HepG2 (cell line): ENCODE results near the gene ELL3. TPM values are rescaled to one million over a fixed set of nuclear protein-coding genes. Genes with fewer than 3 reads are reported as not detected.
A peak's percentile ranks its signal among the peaks of the same experiment; 100 is the strongest.

Experiments used
- CREB3 ChIP-seq: sonication (generic); formaldehyde crosslinking; IDR thresholded peaks from 2 replicates; pipeline ENCODE4 v1.5.0; 2020; ENCODE audit warnings: missing genetic modification reagents
- EHMT2 ChIP-seq: fragments of 200-600 bp; sonication (generic); IDR thresholded peaks from 2 replicates; pipeline ENCODE4 v1.7.0; 2017; ENCODE audit warnings: antibody characterized with exemption, low read depth, low read length, borderline replicate concordance
- ELK4 ChIP-seq: sonication (generic); formaldehyde crosslinking; IDR thresholded peaks from 2 replicates; pipeline ENCODE4 v1.9.0; 2021; ENCODE audit warnings: missing genetic modification reagents, borderline replicate concordance
- GATAD2A ChIP-seq: IDR thresholded peaks from 2 replicates; pipeline ENCODE4 v1.6.1; 2016
- HNRNPLL ChIP-seq: fragments of 200-400 bp; formaldehyde crosslinking; IDR thresholded peaks from 2 replicates; pipeline ENCODE4 v1.6.1; 2017; ENCODE audit warnings: mild to moderate bottlenecking, low read depth, low read length; ENCODE audit not compliant: poor library complexity, severe bottlenecking
- JUN ChIP-seq: sonication (generic); formaldehyde crosslinking; IDR thresholded peaks from 2 replicates; pipeline ENCODE4 v1.4.0; 2020; ENCODE audit warnings: mild to moderate bottlenecking, missing genetic modification reagents
- KLF6 ChIP-seq: IDR thresholded peaks from 2 replicates; pipeline ENCODE4 v1.8.0; 2016; ENCODE audit warnings: missing biosample characterization, missing genetic modification reagents
- KMT2A ChIP-seq: sonication (generic); formaldehyde crosslinking; IDR thresholded peaks from 2 replicates; pipeline ENCODE4 v1.4.0; 2020; ENCODE audit warnings: missing genetic modification reagents
- MTA1 ChIP-seq: sonication (generic); formaldehyde crosslinking; IDR thresholded peaks from 2 replicates; pipeline ENCODE4 v1.4.0; 2020; ENCODE audit warnings: missing genetic modification reagents, mild to moderate bottlenecking, borderline replicate concordance
- PCBP1 ChIP-seq: fragments of 200-400 bp; formaldehyde crosslinking; IDR thresholded peaks from 2 replicates; pipeline ENCODE4 v1.6.1; 2017; ENCODE audit warnings: mild to moderate bottlenecking, low read depth, low read length, borderline replicate concordance
- POLR2G ChIP-seq: fragments of 200-400 bp; formaldehyde crosslinking; IDR thresholded peaks from 2 replicates; pipeline ENCODE4 v1.6.1; 2018; ENCODE audit warnings: mild to moderate bottlenecking, low read depth, low read length, moderate library complexity
- SOX5 ChIP-seq: IDR thresholded peaks from 2 replicates; pipeline ENCODE4 v1.6.1; 2016; ENCODE audit warnings: borderline replicate concordance
- ZC3H13 ChIP-seq: sonication (generic); formaldehyde crosslinking; IDR thresholded peaks from 2 replicates; pipeline ENCODE4 v1.8.1; 2023; ENCODE audit warnings: mild to moderate bottlenecking, missing genetic modification reagents, moderate library complexity
- ZNF18 ChIP-seq: sonication (generic); formaldehyde crosslinking; IDR thresholded peaks from 2 replicates; pipeline ENCODE4 v1.8.0; 2022; ENCODE audit warnings: mild to moderate bottlenecking, missing genetic modification reagents; ENCODE audit not compliant: insufficient replicate concordance
- ZNF280D ChIP-seq: sonication (generic); formaldehyde crosslinking; IDR thresholded peaks from 2 replicates; pipeline ENCODE4 v1.5.1; 2020; ENCODE audit warnings: mild to moderate bottlenecking, missing genetic modification reagents
- ZNF331 ChIP-seq: sonication (generic); formaldehyde crosslinking; IDR thresholded peaks from 2 replicates; pipeline ENCODE4 v1.4.0; 2020; ENCODE audit warnings: missing genetic modification reagents
- ZNF431 ChIP-seq: sonication (generic); formaldehyde crosslinking; IDR thresholded peaks from 2 replicates; pipeline ENCODE4 v1.9.0; 2022; ENCODE audit warnings: missing genetic modification reagents, low read depth, mild to moderate bottlenecking, borderline replicate concordance
- ZNF639 ChIP-seq: conservative IDR thresholded peaks from 2 replicates; pipeline ENCODE4 v1.6.1; 2018; ENCODE audit warnings: missing genetic modification reagents
- ZNF788 ChIP-seq: sonication (generic); formaldehyde crosslinking; IDR thresholded peaks from 2 replicates; pipeline ENCODE4 v1.5.0; 2020; ENCODE audit warnings: mild to moderate bottlenecking, missing genetic modification reagents, borderline replicate concordance
- ZNF879 ChIP-seq: sonication (generic); formaldehyde crosslinking; IDR thresholded peaks from 2 replicates; pipeline ENCODE4 v1.8.1; 2023; ENCODE audit warnings: missing genetic modification reagents
- polyA plus RNA-seq, 8 experiments: library from polyadenylated mRNA; depleted of rRNA in 3 of 8; stranded (reverse) in 7 of 8; unstranded in 1 of 8; fragments of >200 nt; fragmentation: Illumina TruSeq in 4 of 8; extraction: Trizol in 4 of 8; gene quantifications; 2 replicates each; pipeline versions ENCODE4 v1.2.1 to v1.2.3, GENCODE V29; 2011 to 2016; ENCODE audit warnings: low read depth in 4 of 8, missing spikeins in 1 of 8, mixed read lengths in 1 of 8; ENCODE audit not compliant: insufficient read depth in 1 of 8
- total RNA-seq, 5 experiments: library from RNA; depleted of rRNA; stranded (reverse); fragments of >200 nt; fragmentation: Illumina TruSeq; extraction: Trizol; gene quantifications; 2 replicates each; pipeline ENCODE4 v1.2.3, GENCODE V29; 2016; ENCODE audit warnings: low read depth in 1 of 5

The ELL3 gene
- total and polyA plus RNA-seq, 2 of the 13 experiments (the other 11 are each of a cell fraction or from before 2014, with no cell fraction given), result 6.1 to 8.8 TPM

- TF ChIP-seq KMT2A (CRISPR knock-in tag), result peak; percentile 46; the same call in 1 of the 2 replicates
- TF ChIP-seq ZNF331 (CRISPR knock-in tag), result 0 out of 2 replicates have a peak, but pooled peaks have one; percentile 43
- no peak for TF ChIP-seq PCBP1
- TF ChIP-seq CREB3 (CRISPR knock-in tag), result no peak
- TF ChIP-seq HNRNPLL, result peak; percentile 47
- TF ChIP-seq ELK4, result 0 out of 2 replicates have a peak, but pooled peaks have one; percentile 8
- peak; percentile 81; the same call in 1 of the 2 replicates for TF ChIP-seq ZNF879
- peak; percentile 62; the same call in 1 of the 2 replicates for TF ChIP-seq ZNF639 (CRISPR knock-in tag)
- TF ChIP-seq POLR2G, result peak; percentile 55
- peak; percentile 48 for TF ChIP-seq ZNF18 (CRISPR knock-in tag)
- peak; percentile 56; the same call in 1 of the 2 replicates for TF ChIP-seq ZNF788 (CRISPR knock-in tag)
- TF ChIP-seq KLF6, result 0 out of 2 replicates have a peak, but pooled peaks have one; percentile 41
- TF ChIP-seq SOX5 (CRISPR knock-in tag), result 0 out of 2 replicates have a peak, but pooled peaks have one; percentile 21
- TF ChIP-seq MTA1 (CRISPR knock-in tag), result peak; percentile 79
- peak; percentile 71; the same call in 1 of the 2 replicates for TF ChIP-seq ZC3H13 (CRISPR knock-in tag)
- 0 out of 2 replicates have a peak, but pooled peaks have one; percentile 33 for TF ChIP-seq JUN (CRISPR knock-in tag)
- TF ChIP-seq ZNF431 (CRISPR knock-in tag), result 0 out of 2 replicates have a peak, but pooled peaks have one; percentile 4
- no peak for TF ChIP-seq EHMT2
- TF ChIP-seq GATAD2A (CRISPR knock-in tag), result peak; percentile 46; the same call in 1 of the 2 replicates
- TF ChIP-seq ZNF280D, result peak; percentile 41; the same call in 1 of the 2 replicates
Measured at GRCh38 chr15:43777267-43777914, 625 bp upstream of the ELL3 start (continued).
